ENCODE results near the gene EDDM13. TPM values are rescaled to one million over a fixed set of nuclear protein-coding genes. Genes with fewer than 3 reads are reported as not detected.
"Not testable (repeated sequence)": the region's sequence is repeated elsewhere in the genome, so short reads cannot be mapped to it uniquely, and the experiment has no call there.

EDDM13 gene
- total and polyA plus RNA-seq, 4 donors: 1.2 to 3.9 TPM; not detected in 2

DNA sequence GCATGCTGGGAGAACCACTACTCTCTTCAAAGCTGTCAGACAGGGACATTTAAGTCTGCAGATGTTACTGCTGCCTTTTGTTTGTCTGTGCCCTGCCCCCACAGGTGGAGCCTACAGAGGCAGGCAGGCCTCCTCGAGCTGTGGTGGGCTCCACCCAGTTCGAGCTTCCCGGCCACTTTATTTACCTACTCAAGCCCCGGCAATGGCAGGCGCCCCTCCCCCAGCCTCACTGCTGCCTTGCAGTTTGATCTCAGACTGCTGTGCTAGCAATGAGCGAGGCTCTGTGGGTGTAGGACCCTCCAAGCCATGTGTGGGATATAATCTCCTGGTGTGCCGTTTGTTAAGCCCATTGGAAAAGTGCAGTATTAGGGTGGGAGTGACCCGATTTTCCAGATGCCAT lies 64.5 kb downstream of the EDDM13 start:
- not testable (repeated sequence) for H3K4me1 ChIP-seq (ENCODE audit: control insufficient read depth, insufficient read depth, low read length)
- H3K9me3 ChIP-seq (ENCODE audit: control insufficient read depth, insufficient read depth, low read length): peaks cover 11% of the 10 kb centered on the region
- 96% methylated on average over 5 of the region's 8 CpGs for WGBS (ENCODE audit: insufficient coverage)

GRCh38 chr19:56339031-56339430 lies 66.5 kb downstream of the EDDM13 start:
- not testable (repeated sequence) for DNase-seq (ENCODE audit: low read depth in 4 of 6, low spot score in 6 of 6); H3K36me3 ChIP-seq (ENCODE audit: control insufficient read depth, insufficient read depth, low read length); H3K27ac ChIP-seq (ENCODE audit: low read depth, low read length); H3K4me3 ChIP-seq (ENCODE audit: low read depth, low read length); H3K4me1 ChIP-seq (ENCODE audit: control insufficient read depth, insufficient read depth, low read length); H3K27me3 ChIP-seq (ENCODE audit: control insufficient read depth, insufficient read depth, low read length)
- H3K9me3 ChIP-seq (ENCODE audit: control insufficient read depth, insufficient read depth, low read length): peaks cover 17% of the 10 kb centered on the region
- no CpG with 5 or more reads among the region's 10 CpGs for WGBS (ENCODE audit: insufficient coverage)

More for the DNA sequence above, 64.5 kb downstream of the EDDM13 start:
- not testable (repeated sequence) for H3K4me3 ChIP-seq (ENCODE audit: low read depth, low read length); H3K27ac ChIP-seq (ENCODE audit: low read depth, low read length); DNase-seq (ENCODE audit: low read depth in 4 of 6, low spot score in 6 of 6); H3K27me3 ChIP-seq (ENCODE audit: control insufficient read depth, insufficient read depth, low read length); H3K36me3 ChIP-seq (ENCODE audit: control insufficient read depth, insufficient read depth, low read length)

GRCh38 chr19:56341948-56342347 lies 69.4 kb downstream of the EDDM13 start:
- Histone ChIP-seq H3K4me3 (ENCODE audit: low read depth, low read length) (no peak overlapping the region), H3K36me3 (ENCODE audit: control insufficient read depth, insufficient read depth, low read length) (no peaks in the 10 kb centered on the region), H3K4me1 (ENCODE audit: control insufficient read depth, insufficient read depth, low read length) (no peaks in the 10 kb centered on the region), H3K27ac (ENCODE audit: low read depth, low read length) (no peak overlapping the region), H3K27me3 (ENCODE audit: control insufficient read depth, insufficient read depth, low read length) (no peaks in the 10 kb centered on the region), H3K9me3 (ENCODE audit: control insufficient read depth, insufficient read depth, low read length) (peaks cover 18% of the 10 kb centered on the region)
- DNase-seq (ENCODE audit: low read depth in 4 of 6, low spot score in 6 of 6): no peak

DNA sequence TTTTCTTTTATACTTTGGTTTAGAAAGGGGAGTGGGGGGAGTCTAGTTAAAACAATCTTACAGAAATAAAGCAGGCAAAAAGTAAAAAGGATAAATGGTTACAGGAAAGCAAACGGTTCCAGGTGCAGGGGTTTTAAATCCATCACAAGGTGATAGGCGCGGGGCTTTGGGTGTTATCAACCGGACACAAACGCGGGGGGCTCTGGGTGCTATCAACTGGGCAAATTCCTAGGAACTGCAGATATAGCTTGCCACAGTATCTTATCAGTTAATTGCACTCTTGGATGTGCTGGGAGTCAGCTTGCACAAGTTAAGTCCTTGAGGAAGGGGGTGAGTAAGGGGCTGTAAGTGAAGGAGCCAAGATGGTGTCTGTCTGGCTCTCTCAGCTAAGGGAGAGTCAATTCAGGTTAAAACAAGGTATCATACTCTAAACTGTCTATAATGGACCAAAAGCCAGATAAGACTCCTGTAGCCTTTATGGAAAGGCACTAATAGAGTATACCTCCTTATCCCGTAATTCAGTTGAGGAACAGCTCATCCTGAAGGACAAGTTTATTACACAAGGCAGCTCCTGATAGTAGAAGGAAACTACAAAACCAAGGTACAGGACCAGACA lies 74.7 kb downstream of the EDDM13 start:
- no peaks in the 10 kb centered on the region for H3K4me1 ChIP-seq (ENCODE audit: control insufficient read depth, insufficient read depth, low read length)
- no peaks in the 10 kb centered on the region for H3K27me3 ChIP-seq (ENCODE audit: control insufficient read depth, insufficient read depth, low read length)
- H3K36me3 ChIP-seq (ENCODE audit: control insufficient read depth, insufficient read depth, low read length): no peaks in the 10 kb centered on the region
- H3K27ac ChIP-seq (ENCODE audit: low read depth, low read length): no peak overlapping the region
- DNase-seq (ENCODE audit: low read depth in 4 of 6, low spot score in 6 of 6): no peak
- H3K9me3 ChIP-seq (ENCODE audit: control insufficient read depth, insufficient read depth, low read length): peaks cover 7% of the 10 kb centered on the region
- WGBS (ENCODE audit: insufficient coverage): 84% methylated on average over 5 of the region's 7 CpGs
- H3K4me3 ChIP-seq (ENCODE audit: low read depth, low read length): no peak overlapping the region

GRCh38 chr19:56348289-56348877 lies 75.8 kb downstream of the EDDM13 start:
- Histone ChIP-seq H3K27ac (ENCODE audit: low read depth, low read length) (no peak overlapping the region), H3K36me3 (ENCODE audit: control insufficient read depth, insufficient read depth, low read length) (no peaks in the 10 kb centered on the region), H3K4me3 (ENCODE audit: low read depth, low read length) (no peak overlapping the region), H3K27me3 (ENCODE audit: control insufficient read depth, insufficient read depth, low read length) (no peaks in the 10 kb centered on the region), H3K4me1 (ENCODE audit: control insufficient read depth, insufficient read depth, low read length) (no peaks in the 10 kb centered on the region), H3K9me3 (ENCODE audit: control insufficient read depth, insufficient read depth, low read length) (peaks cover 2% of the 10 kb centered on the region)
- WGBS (ENCODE audit: insufficient coverage): 30% methylated on average over 4 of the region's 5 CpGs
- no peak for DNase-seq (ENCODE audit: low read depth in 4 of 6, low spot score in 6 of 6)

- Histone ChIP-seq H3K4me3 (ENCODE audit: low read depth, low read length) (no peak overlapping the region), H3K27ac (ENCODE audit: low read depth, low read length) (no peak overlapping the region), H3K36me3 (ENCODE audit: control insufficient read depth, insufficient read depth, low read length) (no peaks in the 10 kb centered on the region), H3K4me1 (ENCODE audit: control insufficient read depth, insufficient read depth, low read length) (no peaks in the 10 kb centered on the region), H3K27me3 (ENCODE audit: control insufficient read depth, insufficient read depth, low read length) (no peaks in the 10 kb centered on the region), H3K9me3 (ENCODE audit: control insufficient read depth, insufficient read depth, low read length) (peaks cover 2% of the 10 kb centered on the region)
- no CpG with 5 or more reads among the region's 8 CpGs for WGBS (ENCODE audit: insufficient coverage)
- peak in 3 of 6 donors; percentile 31 to 80 (median 61) for DNase-seq (ENCODE audit: low read depth in 4 of 6, low spot score in 6 of 6)
Measured at GRCh38 chr19:56350416-56351045, 78.0 kb downstream of the EDDM13 start.

- H3K9me3 ChIP-seq (ENCODE audit: control insufficient read depth, insufficient read depth, low read length): peaks cover 2% of the 10 kb centered on the region
- H3K27ac ChIP-seq (ENCODE audit: low read depth, low read length): no peak overlapping the region
- DNase-seq (ENCODE audit: low read depth in 4 of 6, low spot score in 6 of 6): no peak
- H3K36me3 ChIP-seq (ENCODE audit: control insufficient read depth, insufficient read depth, low read length): no peaks in the 10 kb centered on the region
- no peak overlapping the region for H3K4me3 ChIP-seq (ENCODE audit: low read depth, low read length)
- WGBS (ENCODE audit: insufficient coverage): 75% methylated on average over 6 of the region's 6 CpGs
- H3K27me3 ChIP-seq (ENCODE audit: control insufficient read depth, insufficient read depth, low read length): no peaks in the 10 kb centered on the region
- H3K4me1 ChIP-seq (ENCODE audit: control insufficient read depth, insufficient read depth, low read length): no peaks in the 10 kb centered on the region
Measured at GRCh38 chr19:56351208-56351607, 78.7 kb downstream of the EDDM13 start.

DNA sequence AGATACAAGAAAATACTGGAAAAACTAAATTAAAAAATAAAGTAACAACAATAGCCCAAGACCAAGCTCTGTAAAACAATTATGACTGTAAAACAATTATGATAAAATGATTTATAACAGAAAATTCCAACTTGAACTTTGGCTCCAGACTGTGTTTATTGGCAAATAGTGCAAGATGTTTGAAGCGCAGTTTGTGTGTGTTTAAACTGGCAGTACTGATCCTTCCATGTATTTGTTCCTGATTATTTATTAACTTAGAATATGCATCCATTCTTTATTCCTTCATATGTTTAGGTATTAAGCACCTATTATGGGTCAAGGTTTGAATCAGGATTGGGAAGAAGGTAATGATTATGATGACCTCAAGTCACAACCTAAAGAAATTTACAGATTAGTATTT lies 83.0 kb downstream of the EDDM13 start:
- no CpG with 5 or more reads among the region's 1 CpG for WGBS (ENCODE audit: insufficient coverage)
- Histone ChIP-seq H3K27me3 (ENCODE audit: control insufficient read depth, insufficient read depth, low read length) (no peaks in the 10 kb centered on the region), H3K4me1 (ENCODE audit: control insufficient read depth, insufficient read depth, low read length) (no peaks in the 10 kb centered on the region), H3K9me3 (ENCODE audit: control insufficient read depth, insufficient read depth, low read length) (peaks cover 8% of the 10 kb centered on the region), H3K36me3 (ENCODE audit: control insufficient read depth, insufficient read depth, low read length) (no peaks in the 10 kb centered on the region), H3K27ac (ENCODE audit: low read depth, low read length) (no peak overlapping the region), H3K4me3 (ENCODE audit: low read depth, low read length) (no peak overlapping the region)
- DNase-seq (ENCODE audit: low read depth in 4 of 6, low spot score in 6 of 6): no peak

- no peaks in the 10 kb centered on the region for H3K27me3 ChIP-seq (ENCODE audit: control insufficient read depth, insufficient read depth, low read length)
- 57% methylated on average over 1 of the region's 2 CpGs for WGBS (ENCODE audit: insufficient coverage)
- H3K9me3 ChIP-seq (ENCODE audit: control insufficient read depth, insufficient read depth, low read length): peaks cover 12% of the 10 kb centered on the region
- H3K27ac ChIP-seq (ENCODE audit: low read depth, low read length): no peak overlapping the region
- DNase-seq (ENCODE audit: low read depth in 4 of 6, low spot score in 6 of 6): no peak
- no peaks in the 10 kb centered on the region for H3K36me3 ChIP-seq (ENCODE audit: control insufficient read depth, insufficient read depth, low read length)
- no peaks in the 10 kb centered on the region for H3K4me1 ChIP-seq (ENCODE audit: control insufficient read depth, insufficient read depth, low read length)
- H3K4me3 ChIP-seq (ENCODE audit: low read depth, low read length): no peak overlapping the region
Measured at GRCh38 chr19:56356944-56357343, 84.4 kb downstream of the EDDM13 start.
